Hepatocyte (in vitro differentiated cells): ENCODE measurements around the gene CTNNA2.

Source experiments
- CTCF ChIP-seq: fragments of 200-600 bp; sonication (generic); IDR thresholded peaks from 2 replicates; pipeline ENCODE4 v1.5.1; 2016; ENCODE audit warnings: antibody characterized with exemption, mild to moderate bottlenecking; ENCODE audit not compliant: poor library complexity
- EZH2 ChIP-seq: fragments of 200-600 bp; sonication (generic); IDR thresholded peaks from 2 replicates; pipeline ENCODE4 v1.6.1; 2016; ENCODE audit warnings: antibody characterized with exemption, mild to moderate bottlenecking, borderline replicate concordance
- EZH2phosphoT487 ChIP-seq: fragments of 200-600 bp; sonication (generic); IDR thresholded peaks from one replicate; pipeline ENCODE4 v1.6.1; 2018; ENCODE audit warnings: antibody characterized with exemption, mild to moderate bottlenecking, low read depth, moderate library complexity; ENCODE audit not compliant: unreplicated experiment, severe bottlenecking

DNA sequence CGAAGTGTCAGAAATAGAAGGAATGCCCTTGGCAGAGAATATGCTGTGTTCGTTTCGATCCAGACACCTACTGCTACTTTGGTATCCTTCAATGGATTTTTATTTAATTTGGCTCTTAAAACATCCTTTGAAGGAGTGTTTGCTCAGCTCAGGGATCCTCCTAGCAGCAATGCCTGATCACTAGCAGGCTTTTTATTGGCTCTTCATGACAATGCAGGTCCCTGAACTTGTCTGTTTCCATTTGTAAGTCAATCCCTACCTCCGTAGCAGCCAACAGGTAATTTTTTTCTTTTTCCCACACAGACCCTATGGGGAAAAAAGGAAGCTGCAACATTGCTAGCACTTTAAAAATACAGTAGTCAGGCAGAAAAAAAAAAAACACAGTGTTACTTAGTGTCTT, 1157.9 kb downstream of the CTNNA2 start:
- TF ChIP-seq CTCF (no peak), EZH2phosphoT487 (no peak), EZH2 (no peak)
